Neural progenitor cell (in vitro differentiated cells): Measurements from ENCODE around the gene HNRNPAB.

Source experiments
- CTCF ChIP-seq: fragments of 200-600 bp; sonication (generic); IDR thresholded peaks from 2 replicates; pipeline ENCODE4 v1.5.1; 2017; ENCODE audit warnings: antibody characterized with exemption, mild to moderate bottlenecking
- EZH2 ChIP-seq: fragments of 200-600 bp; sonication (generic); IDR thresholded peaks from 2 replicates; pipeline ENCODE4 v1.6.1; 2017; ENCODE audit warnings: antibody characterized with exemption, mild to moderate bottlenecking, moderate library complexity

- no peak for TF ChIP-seq CTCF
- TF ChIP-seq EZH2, result no peak
Observed at GRCh38 chr5:178229861-178230260, 25.5 kb downstream of the HNRNPAB start.
